Stimulated activated CD4-positive, alpha-beta T cell treated with anti-CD3 and anti-CD28 coated beads, Interleukin-2, amount 100 ng/mL, for 48 hours (primary cell): Measurements from ENCODE around the gene MITF.
"Not testable (repeated sequence)": the region's sequence is repeated elsewhere in the genome, so short reads cannot be mapped to it uniquely, and the experiment has no call there.

Source experiments
- DNase-seq, 2 donors: peaks; one replicate each; pipeline ENCODE4 v3.0.0-alpha.2; 2020

The MITF gene

DNA sequence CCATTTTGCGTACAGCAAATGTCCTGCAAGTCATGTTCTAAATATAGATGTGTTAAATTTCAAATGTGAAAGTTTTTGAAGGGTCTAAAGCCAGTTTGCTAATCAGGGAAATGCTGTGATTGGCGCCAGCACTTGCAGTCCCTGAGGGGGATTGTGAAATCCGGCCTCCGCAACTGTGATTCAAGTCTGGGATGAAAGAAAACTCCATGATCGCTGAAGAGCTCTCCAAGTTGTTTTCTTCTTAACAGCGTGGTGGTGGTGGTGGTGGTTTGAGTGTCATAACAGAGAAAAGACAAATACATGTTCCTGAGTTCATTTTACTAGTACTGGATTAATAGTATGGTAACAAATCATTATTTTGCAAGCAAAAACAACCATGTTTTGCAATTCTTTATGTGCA is 51.8 kb downstream of the MITF start:
- DNase-seq: no peak

DNA sequence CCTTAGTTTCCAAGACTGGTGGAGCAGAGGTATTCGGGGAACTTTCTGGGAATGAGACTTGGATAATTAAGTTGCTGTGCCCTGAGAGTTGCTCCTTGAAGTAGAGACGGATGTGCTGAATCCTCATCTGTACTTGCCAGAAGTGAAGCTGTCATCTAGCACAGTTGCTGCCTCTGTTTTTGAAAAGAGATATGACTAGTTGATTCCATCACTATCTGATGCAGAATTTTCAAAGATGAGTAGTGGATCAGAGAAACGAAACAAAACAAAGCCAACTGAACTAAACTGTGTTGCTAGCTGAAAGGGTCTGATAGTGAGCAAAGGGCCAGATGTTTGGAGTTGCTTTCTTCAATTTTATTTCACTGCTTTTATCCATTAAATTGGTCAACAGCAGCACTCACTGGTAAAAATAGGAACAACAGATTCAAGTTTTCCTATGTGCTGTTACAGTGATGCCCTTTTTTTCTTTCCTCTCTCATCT is 52.7 kb downstream of the MITF start:
- no peak for DNase-seq

DNA sequence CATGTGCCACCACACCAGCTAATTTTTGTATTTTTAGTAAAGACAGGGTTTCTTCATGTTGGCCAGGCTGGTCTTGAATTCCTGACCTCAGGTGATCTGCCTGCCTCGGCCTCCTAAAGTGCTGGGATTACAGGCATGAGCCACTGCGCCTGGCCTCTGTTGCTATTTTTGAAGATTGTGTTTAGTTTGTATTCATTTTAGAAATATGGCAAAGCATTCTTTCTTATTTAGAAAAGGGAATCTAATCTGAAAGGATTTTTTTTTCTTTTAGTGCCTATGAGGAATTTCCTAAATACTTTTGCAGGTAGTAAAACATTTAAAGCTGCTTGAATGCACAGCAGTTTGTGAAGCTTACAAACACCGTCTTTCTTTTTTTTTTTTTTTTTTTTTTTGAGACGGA is 56.9 kb downstream of the MITF start:
- DNase-seq: not testable (repeated sequence)

DNA sequence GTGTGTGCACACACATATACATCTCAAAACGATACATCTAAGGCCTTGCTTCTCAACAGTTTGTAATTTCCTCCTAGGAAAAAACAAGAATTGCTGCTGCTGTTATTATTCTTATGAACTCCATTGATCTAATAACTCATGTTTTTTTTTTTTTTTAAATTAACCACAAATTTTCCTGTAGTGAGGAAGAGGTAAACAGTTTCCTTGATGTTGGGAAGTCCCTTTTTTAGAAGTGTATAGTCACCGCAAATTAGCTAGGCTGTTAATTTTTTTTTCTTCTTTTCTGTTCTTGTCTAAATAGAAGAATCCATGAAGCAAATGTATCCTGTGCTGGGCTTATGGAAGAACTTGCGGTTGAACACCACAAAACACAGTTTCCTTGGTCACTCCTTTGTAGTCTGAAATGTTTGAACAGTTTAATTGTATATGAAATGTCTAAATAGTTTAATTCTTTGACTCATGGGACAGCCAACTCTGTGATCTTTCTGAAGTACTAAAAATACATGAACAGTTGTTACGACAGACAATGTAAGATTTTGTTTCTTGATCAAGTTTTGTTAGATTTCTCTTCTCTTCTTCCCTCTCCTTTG is 64.5 kb downstream of the MITF start:
- DNase-seq: no peak

DNA sequence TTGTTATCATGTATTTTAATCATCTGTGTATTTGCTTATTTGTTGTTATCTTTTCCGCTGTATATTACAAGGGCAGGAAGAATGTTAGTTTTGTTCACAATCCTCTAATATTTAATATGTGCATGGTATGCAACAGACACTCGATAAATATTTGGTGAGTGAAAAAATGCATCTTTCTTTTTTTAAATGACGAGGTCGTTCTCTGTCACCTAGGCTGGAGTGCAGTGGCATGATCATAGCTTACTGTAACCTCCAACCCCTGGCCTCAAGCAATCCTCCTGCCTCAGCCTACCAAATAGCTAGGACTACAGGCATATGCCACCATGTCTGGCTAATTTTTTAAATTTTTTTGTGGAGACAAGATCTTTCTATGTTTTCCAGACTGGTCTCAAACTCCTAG is 66.2 kb downstream of the MITF start:
- DNase-seq: no peak

DNA sequence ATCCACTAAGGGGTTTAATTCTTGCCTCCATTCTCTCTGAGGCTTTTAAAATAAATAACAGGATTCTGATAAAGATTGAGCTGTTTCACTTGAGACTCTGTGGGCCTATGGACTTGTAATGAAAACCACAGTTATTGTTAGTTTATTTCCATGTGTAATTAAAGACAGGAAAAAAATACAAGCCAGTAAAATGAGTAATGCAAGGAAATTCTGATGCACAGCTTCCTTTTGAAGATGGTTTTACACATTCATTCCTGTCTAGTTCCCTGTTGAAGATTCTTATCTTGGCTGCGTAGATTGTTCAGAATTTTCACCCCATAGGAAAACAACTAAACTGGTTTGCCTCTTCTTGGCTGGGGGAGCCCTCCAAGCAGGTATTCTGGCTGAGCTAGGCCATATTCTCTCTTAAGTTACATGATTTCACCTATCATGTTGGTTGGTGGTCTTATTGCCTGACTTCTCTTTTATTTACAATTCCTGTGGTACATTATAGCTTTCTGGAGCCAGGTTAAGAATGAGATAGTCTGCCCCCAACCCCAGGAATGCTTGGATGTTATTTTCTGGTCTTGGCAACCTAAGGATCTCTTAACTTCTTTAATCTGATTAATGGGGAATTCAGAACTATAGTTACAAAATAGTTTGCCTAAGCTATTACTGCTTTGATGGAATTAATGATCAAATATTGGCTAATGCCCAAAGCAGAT is 67.6 kb downstream of the MITF start:
- DNase-seq: no peak

DNA sequence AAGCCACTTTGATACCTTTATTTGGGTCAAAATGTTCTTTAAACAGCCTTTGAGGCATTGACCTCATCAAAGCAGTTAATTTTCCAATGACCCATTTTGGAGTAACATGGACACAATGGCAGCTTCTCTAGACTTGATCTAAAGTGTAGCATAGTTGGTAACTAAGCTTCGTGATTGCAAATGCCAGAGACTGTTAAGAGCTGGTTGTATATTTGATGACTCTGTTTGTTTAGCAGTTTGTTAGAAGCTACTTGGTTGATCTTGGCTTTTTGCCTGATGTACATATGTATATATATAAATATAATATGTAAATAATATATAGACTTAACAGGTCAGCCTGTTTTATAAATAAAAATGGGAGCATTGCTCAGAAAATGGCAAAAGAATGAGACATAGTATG is 68.4 kb downstream of the MITF start:
- no peak for DNase-seq

DNA sequence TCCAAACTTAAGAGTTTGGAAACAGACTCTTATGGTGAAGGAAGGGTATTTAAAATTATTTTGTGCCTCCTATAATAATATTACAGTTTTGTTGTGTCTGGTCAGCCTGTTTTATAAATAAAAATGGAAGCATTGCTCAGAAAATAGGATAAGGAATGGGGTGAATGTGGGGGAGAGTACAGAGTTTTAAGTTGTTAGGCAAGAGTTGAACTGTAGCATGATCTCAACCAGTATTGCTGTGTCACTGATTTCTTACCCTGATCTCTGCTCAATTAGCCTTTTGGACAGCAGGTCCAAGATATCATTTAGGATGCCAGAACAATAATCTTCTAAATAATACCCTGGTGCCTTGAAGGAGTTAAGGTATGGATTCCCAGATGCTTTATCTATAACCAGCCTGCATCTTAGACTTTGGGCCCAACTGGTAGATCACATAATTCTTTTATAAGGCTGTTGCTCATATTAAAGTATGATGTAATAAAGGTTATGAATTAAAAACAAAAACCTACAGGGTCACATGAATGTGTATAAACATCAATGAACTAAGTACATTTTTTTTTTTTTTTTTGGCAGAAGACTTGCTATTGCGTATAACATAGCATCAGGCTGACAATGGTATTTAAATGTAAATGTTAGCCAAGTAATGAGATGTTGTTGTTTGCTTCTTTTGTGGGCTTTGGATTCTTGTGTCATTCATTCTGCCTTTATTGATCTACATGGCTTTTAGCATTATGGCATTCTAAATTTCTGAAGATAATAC is 70.0 kb downstream of the MITF start:
- no peak for DNase-seq

DNA sequence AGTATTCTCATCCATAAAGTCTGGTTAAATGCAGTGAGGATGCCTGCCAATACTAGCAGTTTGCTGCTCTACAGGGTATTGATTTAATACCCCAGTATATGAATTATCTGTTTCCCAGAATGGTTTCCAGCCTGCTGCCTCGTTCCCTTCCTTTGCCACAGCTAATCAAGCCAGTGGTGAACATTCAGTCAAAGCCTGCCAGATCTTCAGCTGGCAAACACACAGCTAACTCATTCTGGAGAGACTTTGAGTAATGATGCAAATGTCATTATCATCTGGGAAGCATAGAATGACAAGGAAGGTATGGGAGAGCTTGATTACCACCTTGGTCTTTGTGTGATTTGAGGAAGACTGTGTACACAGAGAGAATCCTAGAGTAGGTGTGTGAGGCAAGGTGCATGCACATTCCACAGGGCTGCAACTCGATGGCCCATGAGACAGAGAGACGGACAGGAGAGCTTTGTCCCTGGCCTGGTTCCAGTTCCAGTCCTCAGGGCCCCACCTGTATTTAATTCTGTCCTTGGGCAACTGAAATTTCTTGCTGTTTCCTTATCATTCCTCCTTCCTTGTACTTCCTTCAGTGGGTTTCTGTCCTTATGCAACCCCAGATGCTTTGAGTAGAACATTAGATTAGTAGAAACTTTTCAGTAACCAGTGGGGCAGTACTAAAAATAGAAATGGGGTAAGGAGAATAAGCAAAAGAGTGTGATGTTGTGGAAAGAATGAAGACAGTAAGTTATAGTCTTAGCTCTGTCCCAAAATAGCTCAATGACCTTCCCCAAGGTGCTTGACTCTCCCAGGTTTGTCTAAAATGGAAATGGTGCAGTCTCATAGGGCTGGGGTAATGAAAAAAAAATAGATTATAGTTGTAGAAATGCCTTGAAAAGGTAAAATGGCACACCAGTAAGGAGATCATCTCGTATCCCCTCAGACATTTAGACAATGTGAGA is 72.5 kb downstream of the MITF start:
- DNase-seq: no peak

DNA sequence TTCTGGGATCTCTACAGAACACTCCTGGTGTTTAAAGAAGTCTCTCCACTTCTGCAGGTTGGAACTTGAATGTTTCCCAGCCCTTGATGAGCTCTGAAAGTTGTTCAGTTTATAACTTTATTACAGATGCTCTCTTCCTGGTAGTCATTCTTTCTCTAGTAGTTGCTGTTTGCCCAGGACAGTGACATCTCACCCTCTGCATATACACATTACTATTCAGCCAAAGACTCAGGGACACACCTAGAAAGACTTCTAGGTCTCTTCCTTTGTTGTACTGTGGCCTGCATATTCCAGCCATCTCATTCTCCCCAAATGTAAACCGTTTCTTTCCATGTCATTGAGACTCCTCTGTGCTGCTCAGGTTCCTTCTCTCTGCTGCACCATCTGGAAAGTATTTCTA is 76.7 kb downstream of the MITF start:
- no peak for DNase-seq

DNA sequence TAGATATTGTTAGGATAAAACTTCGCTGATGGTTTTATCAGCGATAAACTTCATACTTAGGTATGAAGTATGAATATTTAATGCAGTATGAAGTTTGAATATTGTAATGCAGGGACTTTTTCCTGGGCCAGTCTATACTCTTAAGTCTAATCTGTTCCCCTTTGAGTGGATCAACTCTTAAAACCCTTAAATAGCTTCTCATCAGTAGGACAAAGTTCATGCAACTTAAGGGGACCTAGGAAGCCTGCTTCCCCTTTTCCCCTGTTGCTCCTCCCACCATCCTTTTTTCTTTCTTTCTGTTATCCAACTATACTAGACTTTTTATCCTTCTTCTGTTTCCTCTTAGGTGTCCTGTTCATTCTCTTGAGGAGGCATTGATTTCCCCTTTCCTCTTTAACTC is 78.7 kb downstream of the MITF start:
- DNase-seq: no peak

DNA sequence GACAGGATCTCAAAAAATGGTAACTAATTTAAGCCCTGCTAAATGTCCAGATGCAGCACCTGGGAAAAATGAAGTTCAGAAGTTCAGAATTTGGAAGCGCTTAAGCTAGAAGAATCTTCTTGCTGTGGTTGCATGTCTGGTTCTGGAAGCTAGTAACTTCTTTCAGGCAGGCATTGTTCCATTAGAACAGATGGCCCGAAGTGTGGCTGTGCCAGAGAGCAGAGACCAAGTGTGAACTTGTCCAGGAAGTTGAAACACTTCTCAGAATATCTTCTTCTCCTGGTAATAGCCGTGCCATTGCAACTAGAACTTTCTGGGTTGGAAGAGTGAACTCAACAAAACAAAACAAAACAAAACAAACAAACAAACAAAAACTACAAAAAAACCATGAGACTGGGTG is 80.0 kb downstream of the MITF start:
- DNase-seq: no peak

DNA sequence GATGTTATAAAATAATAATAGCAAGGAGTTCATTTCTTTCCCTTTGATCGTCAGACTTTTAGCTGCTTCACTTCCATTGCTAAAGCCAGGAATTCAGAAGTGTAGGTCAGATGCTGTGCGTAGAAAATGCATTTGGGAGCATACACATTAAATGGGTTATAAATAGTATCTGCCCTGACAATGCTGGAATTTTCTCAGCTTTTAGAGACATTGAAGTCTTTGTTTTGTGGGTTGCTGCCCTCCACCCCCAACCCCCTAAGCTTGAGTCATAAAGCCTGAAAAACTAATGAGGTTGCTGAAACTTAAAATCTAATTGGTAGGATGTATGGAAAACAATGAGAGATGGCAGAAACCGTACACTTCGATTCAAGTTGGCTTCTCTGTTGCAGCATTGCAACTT is 81.9 kb downstream of the MITF start:
- no peak for DNase-seq

DNA sequence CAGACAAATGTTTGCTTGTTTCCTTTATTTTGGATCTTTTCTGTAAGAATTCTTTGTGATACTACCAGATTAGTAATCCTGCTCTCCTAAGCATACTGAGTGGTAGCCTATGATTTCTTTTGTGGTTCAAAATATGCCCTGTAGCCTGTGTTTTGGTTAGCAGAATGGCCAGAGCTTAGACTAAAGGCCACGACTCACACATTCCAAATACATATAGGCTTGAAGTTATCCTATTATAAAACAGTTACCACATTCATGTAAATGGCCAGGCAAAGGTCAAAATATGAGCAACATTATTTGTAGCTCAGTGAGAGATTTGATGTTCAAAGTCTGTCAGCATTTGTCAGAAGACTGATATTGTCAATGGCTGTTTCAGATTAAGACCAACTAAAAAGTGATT is 84.5 kb downstream of the MITF start:
- DNase-seq: no peak

DNA sequence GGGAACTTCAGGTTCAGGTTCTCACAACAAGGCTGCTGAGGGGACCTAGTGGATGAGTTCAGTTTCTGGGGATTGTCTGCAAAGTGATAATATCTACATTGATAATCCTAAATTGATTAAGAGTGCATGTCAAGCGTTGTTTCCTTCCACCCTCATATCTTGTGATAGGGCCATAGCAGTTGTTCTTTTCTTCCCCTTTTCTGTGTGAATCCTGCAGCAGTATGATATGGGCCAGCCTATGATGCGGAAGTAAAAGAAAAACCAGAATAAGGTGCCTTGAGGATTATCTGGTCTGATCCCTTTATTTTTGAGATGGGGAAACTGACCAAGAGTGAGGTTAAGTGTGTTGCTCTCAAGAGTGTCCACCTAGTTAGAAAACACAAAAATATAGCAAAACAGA is 86.2 kb downstream of the MITF start:
- DNase-seq: no peak

DNA sequence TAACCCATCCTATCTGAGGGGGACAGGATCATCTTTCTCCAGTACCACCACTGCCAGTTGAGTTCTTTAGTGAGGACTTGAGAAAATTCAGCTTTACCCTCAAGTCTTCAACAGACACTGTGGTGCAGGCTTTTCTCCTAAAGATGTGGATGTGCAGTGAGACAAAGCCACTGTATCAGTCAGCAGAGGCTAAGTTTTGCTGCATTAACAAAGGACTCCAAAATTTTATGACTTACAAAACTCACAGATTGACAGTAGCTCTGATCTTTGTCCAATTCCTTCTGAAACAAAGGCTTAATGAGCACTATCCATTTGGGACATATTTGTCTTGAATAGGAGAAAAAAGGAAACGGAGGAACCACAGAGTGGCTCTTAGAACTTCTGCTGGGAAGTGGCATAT is 87.9 kb downstream of the MITF start:
- no peak for DNase-seq

DNA sequence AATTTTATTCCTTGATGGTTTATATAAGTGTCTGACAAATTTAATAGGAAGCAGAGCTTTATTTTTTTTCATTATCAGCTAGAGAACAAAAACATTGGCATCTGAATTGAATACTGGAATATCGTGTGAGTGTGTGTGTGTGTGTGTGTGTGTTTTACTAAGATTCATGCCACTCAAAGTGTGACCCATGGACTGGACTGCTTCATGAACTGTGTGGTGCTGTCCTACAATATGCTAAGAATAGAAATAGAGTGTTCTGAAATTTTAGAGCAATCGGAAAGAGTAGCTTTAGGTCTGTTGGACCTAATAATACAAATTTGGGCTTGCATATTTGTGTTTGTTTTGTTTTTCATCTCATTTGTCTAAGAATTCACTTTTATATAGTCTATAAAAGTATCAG is 89.6 kb downstream of the MITF start:
- no peak for DNase-seq

DNA sequence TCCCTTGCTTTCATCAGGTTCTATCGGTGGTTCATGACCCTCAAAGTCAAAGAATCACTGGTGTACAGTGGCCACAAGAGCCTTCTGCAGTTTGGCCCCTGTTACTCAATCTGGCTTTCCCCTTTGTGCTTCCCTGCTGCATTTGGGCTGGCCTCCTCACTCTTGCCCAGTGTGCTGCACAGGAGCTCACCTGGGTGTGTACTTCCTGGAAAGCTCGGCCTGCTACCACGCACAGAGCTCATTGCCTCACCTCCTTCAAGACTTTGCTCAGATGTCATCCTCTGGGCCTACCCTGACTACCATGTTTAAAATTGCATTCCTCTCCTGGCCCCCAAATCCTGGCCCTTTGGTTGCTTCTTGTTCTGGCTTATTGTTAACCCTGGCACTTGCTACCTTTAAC is 90.9 kb downstream of the MITF start:
- DNase-seq: no peak

DNA sequence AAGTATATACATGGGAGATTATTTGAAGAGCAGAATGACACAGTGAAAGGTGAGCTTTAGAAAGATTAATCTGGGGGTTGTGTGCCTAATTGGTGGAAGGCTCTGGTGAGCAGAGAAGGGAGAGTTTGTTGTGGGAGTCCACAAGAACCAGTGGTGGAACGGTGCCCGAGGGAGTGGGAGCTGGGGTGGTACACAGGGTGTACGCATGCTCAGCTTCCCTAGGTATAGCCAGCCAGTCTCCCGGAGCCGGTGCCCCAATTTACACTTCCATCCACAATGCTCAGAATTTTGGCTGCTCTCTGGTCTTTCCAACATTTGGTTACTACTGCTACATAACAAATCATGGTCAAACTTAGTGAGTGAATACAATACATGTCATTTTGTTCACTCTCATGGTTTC is 92.5 kb downstream of the MITF start:
- DNase-seq: no peak

DNA sequence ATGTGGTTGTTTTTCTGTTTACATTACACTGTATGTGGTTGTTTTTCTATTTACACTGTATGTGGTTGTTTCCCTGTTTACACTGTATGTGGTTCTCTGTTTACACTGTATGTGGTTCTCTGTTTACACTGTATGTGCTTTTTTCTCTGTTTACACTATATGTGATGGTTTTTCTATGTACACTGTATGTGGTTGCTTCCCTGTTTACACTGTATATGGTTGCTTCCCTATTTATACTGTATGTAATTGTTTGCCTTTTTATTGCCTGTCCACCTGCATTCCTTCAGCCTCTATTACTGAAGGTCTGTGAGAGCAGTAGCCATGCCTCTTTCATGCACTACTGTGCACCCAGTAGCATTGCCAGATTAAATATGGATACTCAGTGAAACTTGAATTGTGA is 94.3 kb downstream of the MITF start:
- no peak for DNase-seq

DNA sequence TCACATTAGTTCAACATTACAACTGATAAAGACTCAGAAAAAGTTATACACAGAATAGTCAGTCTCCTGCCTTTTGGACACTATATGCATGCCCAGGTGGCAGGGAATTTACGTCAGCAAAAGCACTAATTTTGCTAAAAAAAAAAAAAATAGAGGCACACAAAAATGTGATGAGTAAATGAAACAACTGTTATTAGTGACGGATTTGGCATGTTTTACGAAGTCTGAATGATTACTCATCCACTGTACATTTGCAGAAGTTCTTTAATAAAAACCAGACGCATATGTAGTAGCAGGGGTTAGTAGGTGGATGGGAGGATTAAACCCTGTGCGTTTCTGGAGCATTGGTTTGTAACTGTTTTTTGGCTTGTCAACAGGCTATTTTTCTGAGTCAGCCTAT is 99.0 kb downstream of the MITF start:
- no peak for DNase-seq

DNA sequence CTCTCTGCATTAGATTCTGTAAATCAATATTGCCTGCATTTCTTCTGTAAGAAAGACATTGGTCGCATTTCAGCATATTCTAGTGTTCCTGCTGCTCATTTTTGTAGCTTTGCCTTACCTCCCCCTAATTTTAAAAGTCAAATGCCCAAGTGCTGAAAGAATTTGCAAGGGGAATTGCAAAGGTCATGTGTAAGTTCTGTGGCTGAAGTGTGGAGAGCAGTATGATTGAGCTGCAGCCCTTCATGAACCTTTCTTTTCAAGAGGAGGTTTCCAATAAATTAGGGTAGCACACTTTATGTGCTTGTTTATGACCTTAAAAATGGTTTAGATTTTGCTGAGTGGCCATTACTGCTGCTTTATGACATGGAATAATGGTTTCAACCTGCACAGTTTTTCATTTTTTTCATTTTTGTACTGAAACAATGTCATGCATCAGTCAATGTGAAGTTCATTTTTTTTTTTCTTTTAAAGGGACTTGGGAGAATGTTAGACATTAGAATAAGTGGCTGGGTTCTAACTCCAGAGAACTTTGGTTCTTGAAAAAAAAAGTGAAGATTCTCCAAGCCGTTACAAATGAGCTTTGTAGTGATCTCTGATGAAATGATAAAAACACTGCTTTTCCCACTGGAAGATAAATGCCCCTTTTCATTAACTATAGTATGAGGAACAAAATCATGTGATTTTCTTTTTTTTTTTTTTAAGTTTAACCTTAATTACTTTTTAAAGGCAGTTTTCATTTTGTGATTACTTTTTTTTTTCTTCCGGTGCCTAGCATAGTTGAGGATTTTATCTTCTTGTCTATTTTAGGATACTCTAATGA is 99.6 kb downstream of the MITF start:
- DNase-seq: no peak
